Measurements from ENCODE around the gene CACNA2D4. TPM values are rescaled to one million over a fixed set of nuclear protein-coding genes. Genes with fewer than 3 reads are reported as not detected.

The CACNA2D4 gene
- total and polyA plus RNA-seq, 8 donors: 1.5 to 6.5 (median 1.9) TPM

DNA sequence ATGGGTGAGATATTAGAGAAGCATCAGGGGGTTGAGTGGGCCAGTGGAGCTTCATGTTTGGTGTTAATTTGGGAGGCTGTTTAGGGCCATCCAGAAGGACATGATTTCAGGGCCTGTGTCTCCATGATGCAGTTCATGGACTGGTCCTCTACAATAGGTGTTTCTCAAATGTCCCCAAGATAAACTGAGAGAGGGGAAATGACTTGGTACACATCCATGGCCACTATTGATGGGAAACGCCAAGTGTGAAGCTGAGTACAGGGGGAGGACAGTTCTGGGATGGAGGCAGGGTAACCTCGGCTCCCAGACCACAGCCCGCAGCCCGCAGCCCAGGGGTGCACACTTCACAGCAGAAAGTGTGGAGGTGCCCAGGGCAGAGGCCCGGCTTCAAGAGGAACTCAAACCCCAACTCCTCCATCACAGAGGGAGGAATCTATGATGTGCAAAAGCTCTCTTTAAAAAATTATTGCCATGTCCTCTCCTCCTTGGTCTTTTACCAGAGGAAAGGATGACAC, 33.3 kb downstream of the CACNA2D4 start:
- intact Hi-C loops (cut with DNase I): no loop called here

DNA sequence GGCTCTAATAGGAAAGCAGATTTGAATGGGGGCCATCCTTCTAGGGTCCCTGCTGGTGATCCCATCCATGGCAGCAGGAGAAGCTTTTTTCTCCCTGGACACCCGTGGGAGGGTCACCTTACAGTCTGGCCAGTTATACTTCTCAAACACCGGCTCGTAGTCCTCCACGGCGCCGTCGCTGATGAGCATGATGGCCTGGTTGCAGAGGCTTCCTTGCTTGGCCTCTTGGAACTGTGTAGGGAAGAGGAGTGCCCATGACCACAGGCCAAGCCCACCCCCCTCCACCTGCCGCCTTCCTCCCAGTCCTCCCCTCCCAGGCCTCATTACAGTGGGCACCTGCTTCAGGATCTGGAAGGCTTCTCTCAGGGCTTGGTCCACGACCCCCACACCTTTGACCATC, 33.8 kb downstream of the CACNA2D4 start:
- ATAC-seq: no peak
- no peak overlapping the region for H3K27ac ChIP-seq
- H3K27me3 ChIP-seq: peaks cover 0 to 13% of the 10 kb centered on the region in 2 donors
- H3K36me3 ChIP-seq: no peaks in the 10 kb centered on the region
- no peak overlapping the region for H3K4me3 ChIP-seq
- H3K9me3 ChIP-seq: no peaks in the 10 kb centered on the region
- no peak for DNase-seq
- H3K4me1 ChIP-seq: no peaks in the 10 kb centered on the region
- intact Hi-C loops (cut with DNase I): no loop called here
- TF ChIP-seq, protein P1, sequence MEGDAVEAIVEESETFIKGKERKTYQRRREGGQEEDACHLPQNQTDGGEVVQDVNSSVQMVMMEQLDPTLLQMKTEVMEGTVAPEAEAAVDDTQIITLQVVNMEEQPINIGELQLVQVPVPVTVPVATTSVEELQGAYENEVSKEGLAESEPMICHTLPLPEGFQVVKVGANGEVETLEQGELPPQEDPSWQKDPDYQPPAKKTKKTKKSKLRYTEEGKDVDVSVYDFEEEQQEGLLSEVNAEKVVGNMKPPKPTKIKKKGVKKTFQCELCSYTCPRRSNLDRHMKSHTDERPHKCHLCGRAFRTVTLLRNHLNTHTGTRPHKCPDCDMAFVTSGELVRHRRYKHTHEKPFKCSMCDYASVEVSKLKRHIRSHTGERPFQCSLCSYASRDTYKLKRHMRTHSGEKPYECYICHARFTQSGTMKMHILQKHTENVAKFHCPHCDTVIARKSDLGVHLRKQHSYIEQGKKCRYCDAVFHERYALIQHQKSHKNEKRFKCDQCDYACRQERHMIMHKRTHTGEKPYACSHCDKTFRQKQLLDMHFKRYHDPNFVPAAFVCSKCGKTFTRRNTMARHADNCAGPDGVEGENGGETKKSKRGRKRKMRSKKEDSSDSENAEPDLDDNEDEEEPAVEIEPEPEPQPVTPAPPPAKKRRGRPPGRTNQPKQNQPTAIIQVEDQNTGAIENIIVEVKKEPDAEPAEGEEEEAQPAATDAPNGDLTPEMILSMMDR (IDR thresholded peaks at IDR 0.05): no peak

More for the DNA sequence above, 33.3 kb downstream of the CACNA2D4 start:
- Histone ChIP-seq H3K36me3 (no peaks in the 10 kb centered on the region), H3K4me3 (no peak overlapping the region), H3K27me3 (peaks cover 0 to 13% of the 10 kb centered on the region in 2 donors), H3K27ac (no peak overlapping the region), H3K9me3 (no peaks in the 10 kb centered on the region), H3K4me1 (no peaks in the 10 kb centered on the region)
- ATAC-seq: no peak
- DNase-seq: no peak
- TF ChIP-seq, protein P1 (IDR thresholded peaks at IDR 0.05): no peak

DNA sequence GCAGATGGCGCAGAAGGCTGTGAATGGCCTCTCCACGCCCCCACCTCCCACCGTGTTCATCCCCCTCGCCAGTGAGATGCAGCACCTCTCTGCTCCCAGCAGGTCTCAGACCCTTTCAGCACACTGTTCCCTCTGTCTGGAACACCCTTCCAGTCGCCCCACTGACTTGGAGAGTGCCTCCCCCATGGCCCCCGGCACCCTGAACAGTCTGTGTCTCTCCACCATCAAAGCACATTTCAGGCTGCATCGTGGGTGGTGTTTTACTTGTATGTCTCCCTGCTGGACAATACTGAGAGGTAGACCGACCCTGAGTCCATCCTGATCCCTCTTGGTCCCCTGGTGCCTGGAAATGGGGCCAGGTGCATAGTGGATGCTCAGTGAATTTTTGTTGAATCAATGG, 34.9 kb downstream of the CACNA2D4 start:
- peaks cover 0 to 13% of the 10 kb centered on the region in 2 donors for H3K27me3 ChIP-seq
- no peaks in the 10 kb centered on the region for H3K4me1 ChIP-seq
- no peaks in the 10 kb centered on the region for H3K36me3 ChIP-seq
- DNase-seq: no peak
- H3K4me3 ChIP-seq: no peak overlapping the region
- intact Hi-C loops (cut with DNase I): no loop called here
- TF ChIP-seq, protein P1 (IDR thresholded peaks at IDR 0.05): no peak
- no peak overlapping the region for H3K27ac ChIP-seq
- H3K9me3 ChIP-seq: no peaks in the 10 kb centered on the region
- no peak for ATAC-seq

DNA sequence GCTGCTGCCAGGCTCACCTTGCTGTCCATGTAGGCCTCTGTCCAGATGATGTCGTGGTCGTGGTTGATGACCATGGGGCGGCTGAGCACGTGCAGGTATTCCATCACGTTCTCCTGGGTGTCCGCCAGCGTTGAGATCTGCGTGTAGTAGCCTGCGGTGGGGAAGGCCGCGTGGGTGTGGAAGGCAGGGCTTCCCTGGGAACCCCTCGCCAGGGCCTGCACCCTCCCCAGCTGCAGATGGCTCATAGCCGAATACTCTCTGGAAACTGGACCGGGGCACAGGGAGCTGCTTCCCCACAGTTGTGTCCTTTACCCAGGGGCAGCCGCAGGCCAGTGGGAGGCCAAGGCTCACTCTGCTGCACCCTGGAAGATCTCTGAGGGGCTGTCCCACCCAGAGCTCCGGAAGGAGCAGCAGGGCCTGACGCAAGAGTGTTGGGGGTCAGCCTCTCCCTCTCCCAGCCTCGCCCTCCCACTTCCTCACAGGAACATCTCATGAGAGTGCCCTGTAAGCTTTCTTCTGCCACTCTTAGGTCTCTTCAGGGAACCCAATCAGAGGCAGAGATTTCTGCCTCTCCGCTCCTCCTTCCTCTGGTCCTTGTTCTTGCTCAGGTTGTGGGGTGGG, 35.5 kb downstream of the CACNA2D4 start:
- intact Hi-C loops (cut with DNase I): no loop called here
- TF ChIP-seq, protein P1 (IDR thresholded peaks at IDR 0.05): no peak
- Histone ChIP-seq H3K9me3 (no peaks in the 10 kb centered on the region), H3K4me3 (no peak overlapping the region), H3K27ac (no peak overlapping the region), H3K36me3 (no peaks in the 10 kb centered on the region), H3K27me3 (peaks cover 0 to 13% of the 10 kb centered on the region in 2 donors), H3K4me1 (no peaks in the 10 kb centered on the region)
- ATAC-seq (no peak), DNase-seq (no peak)

DNA sequence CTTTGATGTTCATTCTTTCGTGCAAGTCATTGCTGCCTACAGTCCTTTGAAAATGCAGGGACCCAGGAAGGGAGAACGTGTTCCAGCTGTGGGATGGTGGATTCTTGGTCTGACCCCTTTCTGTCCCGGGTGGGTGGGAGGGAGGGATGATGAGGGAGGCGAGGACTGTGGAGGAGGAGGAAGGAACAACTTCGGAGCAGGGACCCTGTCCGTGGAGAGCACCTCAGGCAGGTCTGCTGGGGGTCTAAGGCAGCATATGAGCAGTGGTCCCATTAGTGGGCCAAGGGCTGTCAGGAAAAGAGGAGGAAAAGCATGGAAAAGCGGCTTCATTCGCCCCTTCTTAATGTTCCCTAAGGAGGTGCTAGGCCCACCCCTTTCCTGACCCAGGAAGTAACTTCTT, 36.0 kb downstream of the CACNA2D4 start:
- H3K9me3 ChIP-seq: no peaks in the 10 kb centered on the region
- H3K27ac ChIP-seq: no peak overlapping the region
- no peaks in the 10 kb centered on the region for H3K36me3 ChIP-seq
- intact Hi-C loops (cut with DNase I): no loop called here
- peaks cover 0 to 13% of the 10 kb centered on the region in 2 donors for H3K27me3 ChIP-seq
- no peaks in the 10 kb centered on the region for H3K4me1 ChIP-seq
- ATAC-seq (no peak), DNase-seq (no peak)
- no peak overlapping the region for H3K4me3 ChIP-seq
- TF ChIP-seq, protein P1 (IDR thresholded peaks at IDR 0.05): no peak
